SK-N-SH treated with all-trans-retinoic acid at 6 μM for 48 hours (cell line): ENCODE measurements around the gene RILPL1.

ENCODE experiments used
- CREB5 ChIP-seq: fragments of 250-450 bp; sonication (Bioruptor Pico); IDR thresholded peaks from 2 replicates; pipeline ENCODE4 v1.5.1; 2020; ENCODE audit warnings: low read depth, mild to moderate bottlenecking, moderate library complexity
- CSRNP3 ChIP-seq: fragments of 250-450 bp; sonication (Bioruptor Pico); IDR thresholded peaks from 2 replicates; pipeline ENCODE4 v1.5.1; 2021; ENCODE audit warnings: mild to moderate bottlenecking, moderate library complexity
- ISL1 ChIP-seq: fragments of 250-450 bp; sonication (Bioruptor Pico); IDR thresholded peaks from 2 replicates; pipeline ENCODE4 v2.1.2; 2022; ENCODE audit warnings: mild to moderate bottlenecking, moderate library complexity
- PATZ1 ChIP-seq: fragments of 250-450 bp; sonication (Bioruptor Pico); IDR thresholded peaks from 2 replicates; pipeline ENCODE4 v1.8.0; 2020; ENCODE audit warnings: mild to moderate bottlenecking, moderate library complexity, borderline replicate concordance
- SNAI2 ChIP-seq: fragments of 250-450 bp; sonication (Bioruptor Pico); IDR thresholded peaks from 2 replicates; pipeline ENCODE4 v1.5.0; 2020; ENCODE audit warnings: mild to moderate bottlenecking, moderate library complexity
- ZFP3 ChIP-seq: fragments of 250-450 bp; sonication (Bioruptor Pico); IDR thresholded peaks from 2 replicates; pipeline ENCODE4 v1.5.0; 2020; ENCODE audit warnings: mild to moderate bottlenecking, moderate library complexity
- ZFP30 ChIP-seq: fragments of 450-650 bp; formaldehyde crosslinking; IDR thresholded peaks from 2 replicates; pipeline ENCODE4 v1.5.0; 2022; ENCODE audit warnings: mild to moderate bottlenecking, moderate library complexity
- ZNF8 ChIP-seq: fragments of 450-650 bp; formaldehyde crosslinking; IDR thresholded peaks from 2 replicates; pipeline ENCODE4 v1.5.0; 2020; ENCODE audit warnings: mild to moderate bottlenecking, moderate library complexity

GRCh38 chr12:123543541-123543940 lies 10.0 kb upstream of the RILPL1 start:
- TF ChIP-seq ISL1 (CRISPR knock-in tag) (no peak), PATZ1 (CRISPR knock-in tag) (no peak), CSRNP3 (CRISPR knock-in tag) (no peak), ZFP30 (no peak), ZNF8 (no peak), CREB5 (CRISPR knock-in tag) (no peak), ZFP3 (no peak), SNAI2 (CRISPR knock-in tag) (no peak)
